DOHH2 (cell line): Measurements from ENCODE around the gene KCNMA1.

Source experiments
- H3F3A ChIP-seq: fragments of 200-600 bp; sonication (generic), shearing (Covaris generic); 2 replicates; pipeline ENCODE4 v1.6.0; 2016; ENCODE audit warnings: antibody characterized with exemption, mild to moderate bottlenecking; ENCODE audit not compliant: control insufficient read depth, insufficient read depth
- H3K27ac ChIP-seq: fragments of 200-600 bp; sonication (generic); 2 replicates; pipeline ENCODE4 v1.5.1; 2014; ENCODE audit warnings: low read depth, mild to moderate bottlenecking, low read length, moderate library complexity
- H3K27me3 ChIP-seq: fragments of 200-600 bp; sonication (generic); 2 replicates; pipeline ENCODE4 v1.6.1; 2014; ENCODE audit warnings: mild to moderate bottlenecking, low read length, mixed read lengths; ENCODE audit not compliant: control insufficient read depth
- H3K36me3 ChIP-seq: fragments of 200-600 bp; sonication (generic); 2 replicates; pipeline ENCODE4 v1.6.1; 2014; ENCODE audit warnings: mild to moderate bottlenecking, low read length, moderate library complexity, mixed read lengths; ENCODE audit not compliant: control insufficient read depth
- H3K4me1 ChIP-seq: fragments of 200-600 bp; sonication (generic); 2 replicates; pipeline ENCODE4 v1.6.1; 2014; ENCODE audit warnings: mild to moderate bottlenecking, low read length, mixed read lengths; ENCODE audit not compliant: control insufficient read depth
- H3K4me2 ChIP-seq: fragments of 200-600 bp; sonication (generic); 2 replicates; pipeline ENCODE4 v1.6.0; 2014; ENCODE audit warnings: mild to moderate bottlenecking, low read length, moderate library complexity
- H3K4me3 ChIP-seq: fragments of 200-600 bp; sonication (generic); 2 replicates; pipeline ENCODE4 v1.5.1; 2014; ENCODE audit warnings: mild to moderate bottlenecking, low read length, mixed read lengths
- H3K79me2 ChIP-seq: fragments of 200-600 bp; sonication (generic); 2 replicates; pipeline ENCODE4 v1.6.1; 2014; ENCODE audit warnings: mild to moderate bottlenecking, low read length, mixed read lengths; ENCODE audit not compliant: control insufficient read depth
- H3K9me2 ChIP-seq: fragments of 200-600 bp; sonication (generic); replicated peaks from 2 replicates; pipeline ENCODE4 v1.6.1; 2014; ENCODE audit warnings: mild to moderate bottlenecking, low read length, mixed read lengths; ENCODE audit not compliant: control insufficient read depth
- H3K9me3 ChIP-seq: fragments of 200-600 bp; sonication (generic); 2 replicates; pipeline ENCODE4 v1.6.1; 2014; ENCODE audit warnings: antibody characterized with exemption, low read length, mixed read lengths; ENCODE audit not compliant: control insufficient read depth, insufficient read depth
- H4K20me1 ChIP-seq: fragments of 200-600 bp; sonication (generic); 2 replicates; pipeline ENCODE4 v1.6.0; 2014; ENCODE audit warnings: low read depth, mild to moderate bottlenecking, antibody characterized with exemption, low read length, moderate library complexity; ENCODE audit not compliant: control insufficient read depth, insufficient read depth
- CTCF ChIP-seq: fragments of 200-600 bp; sonication (generic); IDR thresholded peaks from one replicate; pipeline ENCODE4 v1.5.1; 2014; ENCODE audit warnings: antibody characterized with exemption, mild to moderate bottlenecking, low read depth, low read length; ENCODE audit not compliant: poor library complexity, severe bottlenecking
- EZH2phosphoT487 ChIP-seq: fragments of 200-600 bp; sonication (generic); IDR thresholded peaks from 2 replicates; pipeline ENCODE4 v1.6.1; 2017; ENCODE audit warnings: borderline replicate concordance, mild to moderate bottlenecking, antibody characterized with exemption, low read length, moderate library complexity, mixed read lengths

Gene KCNMA1

GRCh38 chr10:77300682-77301302 lies 336.8 kb downstream of the KCNMA1 start:
- H3K27me3 ChIP-seq = no peaks in the 10 kb centered on the region
- H3K4me2 ChIP-seq = no peak overlapping the region
- TF ChIP-seq CTCF (no peak), EZH2phosphoT487 (no peak)

DNA sequence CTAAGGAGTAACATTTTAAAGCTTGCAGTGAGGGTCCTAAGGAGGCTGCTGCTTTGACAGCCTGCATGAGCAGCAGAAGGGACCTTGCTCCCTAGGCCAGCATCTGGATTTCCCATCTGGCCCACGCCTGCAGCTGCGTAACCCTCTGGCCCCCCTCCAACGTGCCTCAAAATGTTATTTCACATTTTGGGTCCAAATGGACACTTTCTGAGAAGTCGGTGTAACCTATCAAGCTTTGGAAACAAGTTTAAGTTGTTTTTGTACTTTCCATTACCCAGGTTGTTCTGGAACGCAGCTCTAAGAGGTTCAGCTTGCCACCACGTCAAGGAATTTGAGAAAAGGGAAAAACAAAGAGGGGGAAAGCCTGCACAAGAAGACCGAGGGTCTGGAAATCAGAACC lies 338.3 kb downstream of the KCNMA1 start:
- Histone ChIP-seq H3K9me3 (peaks cover 9% of the 10 kb centered on the region; the same call in 1 of the 2 replicates), H3K9me2 (no peaks in the 10 kb centered on the region), H3K36me3 (no peaks in the 10 kb centered on the region), H3K4me2 (no peak overlapping the region), H3K79me2 (no peaks in the 10 kb centered on the region), H3K27me3 (no peaks in the 10 kb centered on the region), H4K20me1 (no peaks in the 10 kb centered on the region), H3K27ac (no peak overlapping the region), H3K4me3 (no peak overlapping the region), H3F3A (no peaks in the 10 kb centered on the region), H3K4me1 (no peaks in the 10 kb centered on the region)
- TF ChIP-seq EZH2phosphoT487 (no peak), CTCF (no peak)

More at GRCh38 chr10:77300682-77301302, 336.8 kb downstream of the KCNMA1 start:
- Histone ChIP-seq H3K4me3 (no peak overlapping the region), H3K9me3 (peaks cover 9% of the 10 kb centered on the region; the same call in 1 of the 2 replicates), H3K9me2 (no peaks in the 10 kb centered on the region), H3F3A (no peaks in the 10 kb centered on the region), H4K20me1 (no peaks in the 10 kb centered on the region), H3K36me3 (no peaks in the 10 kb centered on the region), H3K27ac (no peak overlapping the region), H3K79me2 (no peaks in the 10 kb centered on the region), H3K4me1 (no peaks in the 10 kb centered on the region)

DNA sequence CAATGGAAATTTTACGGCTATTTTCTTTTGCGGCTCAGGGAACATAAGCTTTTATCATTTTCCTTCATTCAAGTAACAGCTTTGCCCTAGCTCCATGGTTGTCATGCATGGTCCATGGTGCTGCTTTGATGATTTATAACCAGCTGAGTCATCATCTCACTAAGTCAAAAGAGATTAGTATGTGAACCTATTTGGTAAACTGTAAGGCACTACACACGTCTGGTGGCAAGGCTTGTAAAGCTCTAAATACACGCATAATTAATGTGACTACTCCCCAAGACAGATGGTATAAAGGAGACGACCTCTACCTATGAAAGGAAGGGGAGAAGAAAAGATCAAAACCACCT lies 340.2 kb downstream of the KCNMA1 start:
- no peak for TF ChIP-seq CTCF
- TF ChIP-seq EZH2phosphoT487 = no peak

More for the DNA sequence above, 340.2 kb downstream of the KCNMA1 start:
- Histone ChIP-seq H3K27me3 (no peaks in the 10 kb centered on the region), H3K79me2 (no peaks in the 10 kb centered on the region), H3K4me3 (no peak overlapping the region), H4K20me1 (no peaks in the 10 kb centered on the region), H3K4me1 (no peaks in the 10 kb centered on the region), H3K9me3 (peaks cover under 1% of the 10 kb centered on the region; the same call in 1 of the 2 replicates), H3F3A (no peaks in the 10 kb centered on the region), H3K9me2 (no peaks in the 10 kb centered on the region), H3K4me2 (no peak overlapping the region), H3K36me3 (no peaks in the 10 kb centered on the region), H3K27ac (no peak overlapping the region)
